Measurements from ENCODE around the gene DNAJC16. TPM values are rescaled to one million over a fixed set of nuclear protein-coding genes. Genes with fewer than 3 reads are reported as not detected.

The DNAJC16 gene
- total RNA-seq, 1 experiment from 2014 or later = 20.7 TPM

DNA sequence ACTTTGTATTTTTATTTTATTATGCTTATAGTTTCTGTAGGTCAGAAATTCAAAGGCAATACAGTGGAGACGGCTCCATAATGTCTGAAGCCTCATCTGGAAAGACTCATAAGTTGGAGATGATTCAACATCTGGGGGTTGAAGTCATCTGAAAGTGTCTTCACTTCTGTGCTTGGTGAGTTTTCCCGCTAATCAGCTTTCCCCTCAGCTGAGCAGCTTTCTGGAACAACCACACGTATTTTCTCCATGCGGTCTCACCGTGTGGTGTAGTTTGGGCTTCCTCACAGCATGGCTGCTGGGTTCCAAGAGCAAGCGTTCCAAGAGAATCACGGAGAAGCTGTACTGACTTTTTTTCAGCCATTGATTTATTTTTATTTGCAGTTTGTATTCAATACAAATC is 83.0 kb downstream of the DNAJC16 start:
- no peaks in the 10 kb centered on the region for H3K9me3 Mint-ChIP-seq
- Histone ChIP-seq H3K27ac (ENCODE audit: insufficient read length, low read depth, low read length) (no peak overlapping the region), H3K23me2 (ENCODE audit: insufficient read length, low read depth, low read length, poor library complexity, severe bottlenecking) (no peaks in the 10 kb centered on the region), H3K18ac (ENCODE audit: insufficient read length, low read depth, low read length) (no peak overlapping the region), H3K4ac (ENCODE audit: low read depth, low read length) (no peak overlapping the region), H3K79me2 (ENCODE audit: insufficient read depth, low read length) (no peaks in the 10 kb centered on the region), H3K79me1 (ENCODE audit: insufficient read depth, low read depth, low read length, poor library complexity, severe bottlenecking) (no peaks in the 10 kb centered on the region), H3K14ac (ENCODE audit: insufficient read depth, low read length) (no peak overlapping the region), H3K23ac (ENCODE audit: insufficient read length, low read depth, low read length) (no peak overlapping the region), H4K8ac (replicated peaks; ENCODE audit: insufficient read length, low read depth, low read length) (no peak overlapping the region), H3K27me3 (ENCODE audit: insufficient read depth, low read length) (no peaks in the 10 kb centered on the region), H4K91ac (ENCODE audit: insufficient read length, low read depth, low read length) (no peak overlapping the region), H2BK120ac (ENCODE audit: low read depth, low read length, poor library complexity, severe bottlenecking) (no peak overlapping the region), H2AFZ (ENCODE audit: low read length) (no peak overlapping the region), H2BK20ac (ENCODE audit: low read depth, low read length, poor library complexity, severe bottlenecking) (no peak overlapping the region), H2BK5ac (ENCODE audit: insufficient read length, low read length) (no peak overlapping the region), H3T11ph (ENCODE audit: low read length) (no peak overlapping the region), H4K20me1 (ENCODE audit: control insufficient read depth, insufficient read depth, insufficient read length) (no peaks in the 10 kb centered on the region), H2BK15ac (ENCODE audit: low read depth, low read length) (no peak overlapping the region), H3K9ac (ENCODE audit: extremely low read depth, insufficient read length, low read length) (no peak overlapping the region), H4K5ac (ENCODE audit: insufficient read length, low read depth, low read length) (no peak overlapping the region), H3K9me3 (ENCODE audit: control insufficient read depth, low read depth, low read length) (no peaks in the 10 kb centered on the region), H2BK12ac (ENCODE audit: insufficient read length, low read depth, low read length) (no peak overlapping the region), H2AK5ac (ENCODE audit: insufficient read length, low read length) (no peak overlapping the region), H3K4me2 (ENCODE audit: insufficient read depth, insufficient read length, low read length) (no peak overlapping the region), H3K56ac (ENCODE audit: insufficient read length, low read depth, low read length) (no peak overlapping the region), H3K4me1 (ENCODE audit: insufficient read depth, low read length) (no peaks in the 10 kb centered on the region)
- no peaks in the 10 kb centered on the region for H3K36me3 Mint-ChIP-seq (ENCODE audit: insufficient read depth in 1 of 3, low read depth in 3 of 3)
- H3K27ac Mint-ChIP-seq = no peak overlapping the region
- TF ChIP-seq, protein P1, sequence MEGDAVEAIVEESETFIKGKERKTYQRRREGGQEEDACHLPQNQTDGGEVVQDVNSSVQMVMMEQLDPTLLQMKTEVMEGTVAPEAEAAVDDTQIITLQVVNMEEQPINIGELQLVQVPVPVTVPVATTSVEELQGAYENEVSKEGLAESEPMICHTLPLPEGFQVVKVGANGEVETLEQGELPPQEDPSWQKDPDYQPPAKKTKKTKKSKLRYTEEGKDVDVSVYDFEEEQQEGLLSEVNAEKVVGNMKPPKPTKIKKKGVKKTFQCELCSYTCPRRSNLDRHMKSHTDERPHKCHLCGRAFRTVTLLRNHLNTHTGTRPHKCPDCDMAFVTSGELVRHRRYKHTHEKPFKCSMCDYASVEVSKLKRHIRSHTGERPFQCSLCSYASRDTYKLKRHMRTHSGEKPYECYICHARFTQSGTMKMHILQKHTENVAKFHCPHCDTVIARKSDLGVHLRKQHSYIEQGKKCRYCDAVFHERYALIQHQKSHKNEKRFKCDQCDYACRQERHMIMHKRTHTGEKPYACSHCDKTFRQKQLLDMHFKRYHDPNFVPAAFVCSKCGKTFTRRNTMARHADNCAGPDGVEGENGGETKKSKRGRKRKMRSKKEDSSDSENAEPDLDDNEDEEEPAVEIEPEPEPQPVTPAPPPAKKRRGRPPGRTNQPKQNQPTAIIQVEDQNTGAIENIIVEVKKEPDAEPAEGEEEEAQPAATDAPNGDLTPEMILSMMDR (conservative IDR thresholded peaks at IDR 0.05) = no peak
- no peak overlapping the region for H3K4me3 Mint-ChIP-seq
- WGBS (ENCODE audit: extremely low coverage, insufficient read length, low lambda C conversion rate) = no CpG with 5 or more reads among the region's 7 CpGs
- peaks cover 2% of the 10 kb centered on the region in 2 experiments; a peak in 2 of 4 replicates for H3K4me1 Mint-ChIP-seq
- H3K27me3 Mint-ChIP-seq (ENCODE audit: low read depth) = peaks cover 22% of the 10 kb centered on the region
- DNase-seq = no peak

Measured in H9 (cell line).